ENCODE results near the gene RBFOX2. TPM values are rescaled to one million over a fixed set of nuclear protein-coding genes. Genes with fewer than 3 reads are reported as not detected.

The RBFOX2 gene
- total RNA-seq, 2 donors from 2014 or later = 104 to 120 TPM

DNA sequence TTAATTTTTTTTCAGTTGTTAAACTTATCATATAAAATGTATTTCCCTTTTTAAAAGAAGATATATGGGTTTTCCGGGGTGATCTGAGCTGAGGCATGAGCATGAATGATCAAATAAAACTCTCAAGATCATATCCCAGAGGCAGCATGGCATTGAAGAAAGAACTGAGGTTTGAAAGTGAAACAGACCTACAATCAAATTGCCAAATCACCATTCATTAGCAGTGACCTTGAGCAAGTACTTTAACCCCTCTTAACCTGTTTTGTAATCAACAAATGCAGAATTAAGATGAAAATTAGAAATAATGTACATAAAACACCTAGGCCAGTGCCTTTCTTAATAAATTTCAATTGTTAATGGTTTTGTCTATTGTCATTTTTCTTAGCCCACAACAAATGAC lies 116.0 kb downstream of the RBFOX2 start:
- WGBS, 2 experiments (ENCODE audit: insufficient coverage in 1 of 2, insufficient read length in 1 of 2) = 100% methylated on average over 1 of the region's 1 CpG; no CpG with 5 or more reads in 1 of the 2 experiments
- Mint-ChIP-seq H3K4me3 (no peak overlapping the region), H3K36me3 (ENCODE audit: low read depth) (no peaks in the 10 kb centered on the region), H3K27ac (no peak overlapping the region), H3K27me3 (ENCODE audit: insufficient read depth) (peaks cover 3% of the 10 kb centered on the region), H3K4me1 (peaks cover 55% of the 10 kb centered on the region), H3K9me3 (no peaks in the 10 kb centered on the region)
- Histone ChIP-seq H3K9ac (ENCODE audit: extremely low read depth, low read length, poor library complexity, severe bottlenecking) (no peak overlapping the region), H3K27ac (ENCODE audit: low read depth, low read length) (no peak overlapping the region), H3K4me1 (ENCODE audit: control insufficient read depth, insufficient read depth, low read length) (peaks cover 33% of the 10 kb centered on the region), H3K9me3 (ENCODE audit: control insufficient read depth, low read length) (no peaks in the 10 kb centered on the region), H3K36me3 (ENCODE audit: control insufficient read depth, insufficient read depth, low read length) (no peaks in the 10 kb centered on the region), H3K27me3 (ENCODE audit: control insufficient read depth, insufficient read depth, low read length, poor library complexity, severe bottlenecking) (no peaks in the 10 kb centered on the region), H3K4me3 (ENCODE audit: low read length) (no peak overlapping the region)
- DNase-seq = no peak
- TF ChIP-seq CTCF (conservative IDR thresholded peaks at IDR 0.05) = no peak

- H3K27ac ChIP-seq (ENCODE audit: low read depth, low read length) = no peak overlapping the region
- Mint-ChIP-seq H3K4me1 (peaks cover 57% of the 10 kb centered on the region), H3K27me3 (ENCODE audit: insufficient read depth) (peaks cover 3% of the 10 kb centered on the region), H3K9me3 (no peaks in the 10 kb centered on the region), H3K36me3 (ENCODE audit: low read depth) (no peaks in the 10 kb centered on the region), H3K27ac (peak overlapping the region; percentile 5), H3K4me3 (peak overlapping the region; percentile 30)
- H3K4me1 ChIP-seq (ENCODE audit: control insufficient read depth, insufficient read depth, low read length) = peaks cover 33% of the 10 kb centered on the region
- no peak for TF ChIP-seq CTCF (conservative IDR thresholded peaks at IDR 0.05)
- no peaks in the 10 kb centered on the region for H3K27me3 ChIP-seq (ENCODE audit: control insufficient read depth, insufficient read depth, low read length, poor library complexity, severe bottlenecking)
- H3K9ac ChIP-seq (ENCODE audit: extremely low read depth, low read length, poor library complexity, severe bottlenecking) = no peak overlapping the region
- no peaks in the 10 kb centered on the region for H3K9me3 ChIP-seq (ENCODE audit: control insufficient read depth, low read length)
- DNase-seq = no peak
- no peaks in the 10 kb centered on the region for H3K36me3 ChIP-seq (ENCODE audit: control insufficient read depth, insufficient read depth, low read length)
- H3K4me3 ChIP-seq (ENCODE audit: low read length) = no peak overlapping the region
- 83 to 90% methylated on average over 1 to 2 of the region's 2 CpGs for WGBS, 2 experiments (ENCODE audit: insufficient coverage in 1 of 2, insufficient read length in 1 of 2)
Observed at GRCh38 chr22:35911877-35912276, 116.7 kb downstream of the RBFOX2 start.

DNA sequence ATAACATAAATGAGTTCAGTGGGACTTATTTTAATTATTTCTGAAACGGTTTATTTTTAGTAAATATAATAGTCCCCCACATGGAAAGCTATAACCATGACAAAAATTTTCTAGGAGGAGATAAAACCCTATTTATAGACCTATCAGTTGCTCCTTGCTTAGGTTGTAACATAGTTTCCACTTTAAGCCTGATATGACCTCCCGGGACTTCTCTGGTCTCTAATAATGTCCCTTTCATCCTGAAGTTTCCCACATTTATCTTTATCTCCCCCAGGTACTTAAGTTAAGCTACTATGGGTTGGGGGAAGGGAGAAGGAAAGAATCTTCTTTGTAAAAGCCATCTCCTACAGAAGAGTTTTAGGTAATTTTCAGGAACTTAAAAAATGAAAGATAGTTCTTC lies 117.7 kb downstream of the RBFOX2 start:
- H3K4me1 Mint-ChIP-seq = peaks cover 55% of the 10 kb centered on the region

More for the DNA sequence above, 117.7 kb downstream of the RBFOX2 start:
- no peaks in the 10 kb centered on the region for H3K36me3 Mint-ChIP-seq (ENCODE audit: low read depth)
- H3K9me3 ChIP-seq (ENCODE audit: control insufficient read depth, low read length) = no peaks in the 10 kb centered on the region
- peak overlapping the region; percentile 64 for H3K4me3 ChIP-seq (ENCODE audit: low read length)
- TF ChIP-seq CTCF (conservative IDR thresholded peaks at IDR 0.05) = no peak
- H3K27me3 ChIP-seq (ENCODE audit: control insufficient read depth, insufficient read depth, low read length, poor library complexity, severe bottlenecking) = no peaks in the 10 kb centered on the region
- peaks cover 28% of the 10 kb centered on the region for H3K4me1 ChIP-seq (ENCODE audit: control insufficient read depth, insufficient read depth, low read length)
- no peak overlapping the region for H3K27ac ChIP-seq (ENCODE audit: low read depth, low read length)
- no peak for DNase-seq
- no peak overlapping the region for H3K27ac Mint-ChIP-seq
- H3K9ac ChIP-seq (ENCODE audit: extremely low read depth, low read length, poor library complexity, severe bottlenecking) = no peak overlapping the region
- H3K27me3 Mint-ChIP-seq (ENCODE audit: insufficient read depth) = peaks cover 3% of the 10 kb centered on the region
- no peaks in the 10 kb centered on the region for H3K36me3 ChIP-seq (ENCODE audit: control insufficient read depth, insufficient read depth, low read length)
- WGBS, 2 experiments (ENCODE audit: insufficient coverage in 1 of 2, insufficient read length in 1 of 2) = 0% methylated on average over 1 of the region's 2 CpGs; no CpG with 5 or more reads in 1 of the 2 experiments
- peak overlapping the region; percentile 30 for H3K4me3 Mint-ChIP-seq
- no peaks in the 10 kb centered on the region for H3K9me3 Mint-ChIP-seq
